ENCODE data around the gene TMEM60. TPM values are rescaled to one million over a fixed set of nuclear protein-coding genes. Genes with fewer than 3 reads are reported as not detected.

TMEM60 gene
- total and polyA plus RNA-seq, 2 donors from 2014 or later, result 11.9 to 32.4 TPM

DNA sequence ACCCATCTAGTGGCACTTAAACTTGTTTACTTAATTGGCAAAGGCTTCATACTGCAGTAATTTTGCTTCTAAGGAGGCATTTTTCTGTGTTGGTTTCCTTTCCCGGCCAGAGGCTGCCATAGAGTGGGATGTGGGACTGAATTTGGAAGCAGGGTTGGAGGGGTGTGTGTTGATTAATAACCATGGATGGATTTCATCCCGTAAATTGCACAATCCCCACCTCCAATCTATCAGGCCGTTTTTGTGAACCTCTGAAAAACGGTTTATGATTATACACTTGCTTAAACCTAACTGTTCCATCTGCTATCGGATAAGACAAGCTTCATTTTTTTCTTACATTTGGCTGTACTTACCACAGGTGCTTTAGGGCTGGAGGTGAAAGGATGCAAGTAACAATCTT, 1.3 kb downstream of the TMEM60 start:
- peaks cover 0 to 16% (median 3%) of the 10 kb centered on the region in 3 donors for H3K4me1 ChIP-seq (ENCODE audit: control insufficient read depth in 2 of 3, insufficient read depth in 2 of 3, low read depth in 1 of 3, low read length in 3 of 3)
- H3K9me3 ChIP-seq (ENCODE audit: control insufficient read depth in 2 of 3, insufficient read depth in 1 of 3, low read length in 3 of 3), result no peaks in the 10 kb centered on the region
- intact Hi-C loops (cut with DNase I), result no loop called here
- DNase-seq (no peak), FAIRE-seq (no peak)
- peak overlapping the region; percentile 87 to 94 (median 94) for H3K9ac ChIP-seq (ENCODE audit: low read length in 3 of 3)
- H3K27me3 ChIP-seq (ENCODE audit: control insufficient read depth, insufficient read depth, low read length), result no peaks in the 10 kb centered on the region
- peaks cover 0 to 2% (median 0%) of the 10 kb centered on the region in 3 donors for H3K36me3 ChIP-seq (ENCODE audit: control insufficient read depth in 2 of 3, insufficient read depth in 3 of 3, low read length in 3 of 3)
- H3K4me3 ChIP-seq (ENCODE audit: low read length in 3 of 3), result peak overlapping the region; percentile 87 to 96 (median 94)
- peak overlapping the region in 1 of 2 donors; percentile 30 for H3K27ac ChIP-seq (ENCODE audit: low read depth in 2 of 2, low read length in 2 of 2)
- TF ChIP-seq, protein P1, sequence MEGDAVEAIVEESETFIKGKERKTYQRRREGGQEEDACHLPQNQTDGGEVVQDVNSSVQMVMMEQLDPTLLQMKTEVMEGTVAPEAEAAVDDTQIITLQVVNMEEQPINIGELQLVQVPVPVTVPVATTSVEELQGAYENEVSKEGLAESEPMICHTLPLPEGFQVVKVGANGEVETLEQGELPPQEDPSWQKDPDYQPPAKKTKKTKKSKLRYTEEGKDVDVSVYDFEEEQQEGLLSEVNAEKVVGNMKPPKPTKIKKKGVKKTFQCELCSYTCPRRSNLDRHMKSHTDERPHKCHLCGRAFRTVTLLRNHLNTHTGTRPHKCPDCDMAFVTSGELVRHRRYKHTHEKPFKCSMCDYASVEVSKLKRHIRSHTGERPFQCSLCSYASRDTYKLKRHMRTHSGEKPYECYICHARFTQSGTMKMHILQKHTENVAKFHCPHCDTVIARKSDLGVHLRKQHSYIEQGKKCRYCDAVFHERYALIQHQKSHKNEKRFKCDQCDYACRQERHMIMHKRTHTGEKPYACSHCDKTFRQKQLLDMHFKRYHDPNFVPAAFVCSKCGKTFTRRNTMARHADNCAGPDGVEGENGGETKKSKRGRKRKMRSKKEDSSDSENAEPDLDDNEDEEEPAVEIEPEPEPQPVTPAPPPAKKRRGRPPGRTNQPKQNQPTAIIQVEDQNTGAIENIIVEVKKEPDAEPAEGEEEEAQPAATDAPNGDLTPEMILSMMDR (IDR thresholded peaks at IDR 0.05; ENCODE audit: borderline replicate concordance, extremely low read depth, insufficient read depth), result no peak

DNA sequence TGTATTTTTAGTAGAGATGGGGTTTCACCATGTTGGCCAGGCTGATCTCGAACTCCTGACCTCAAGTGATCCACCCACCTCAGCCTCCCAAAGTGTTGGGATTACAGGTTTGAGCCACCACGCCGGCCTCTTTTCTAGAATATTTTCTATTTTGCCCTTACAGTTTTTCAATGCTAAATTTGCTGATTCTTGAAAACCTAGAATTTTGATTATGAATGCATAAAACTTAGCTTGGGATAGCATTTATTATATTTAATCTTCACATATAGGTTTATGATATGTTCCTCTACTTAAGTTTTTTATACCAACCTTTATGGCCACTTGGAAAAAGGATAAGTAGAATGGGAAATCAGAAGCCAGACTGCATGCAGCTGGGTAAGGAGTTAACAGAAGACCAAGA, 2.1 kb downstream of the TMEM60 start:
- no peak overlapping the region for H3K27ac ChIP-seq (ENCODE audit: low read depth in 2 of 2, low read length in 2 of 2)
- no peaks in the 10 kb centered on the region for H3K27me3 ChIP-seq (ENCODE audit: control insufficient read depth, insufficient read depth, low read length)
- peaks cover 0 to 16% (median 3%) of the 10 kb centered on the region in 3 donors for H3K4me1 ChIP-seq (ENCODE audit: control insufficient read depth in 2 of 3, insufficient read depth in 2 of 3, low read depth in 1 of 3, low read length in 3 of 3)
- DNase-seq, result no peak
- H3K4me3 ChIP-seq (ENCODE audit: low read length in 3 of 3), result no peak overlapping the region
- H3K9ac ChIP-seq (ENCODE audit: low read length in 3 of 3), result peak overlapping the region in 1 of 3 donors; percentile 5
- intact Hi-C loops (cut with DNase I), result no loop called here
- TF ChIP-seq, protein P1 (IDR thresholded peaks at IDR 0.05; ENCODE audit: borderline replicate concordance, extremely low read depth, insufficient read depth), result no peak
- H3K9me3 ChIP-seq (ENCODE audit: control insufficient read depth in 2 of 3, insufficient read depth in 1 of 3, low read length in 3 of 3), result no peaks in the 10 kb centered on the region
- peaks cover 0 to 2% (median 0%) of the 10 kb centered on the region in 3 donors for H3K36me3 ChIP-seq (ENCODE audit: control insufficient read depth in 2 of 3, insufficient read depth in 3 of 3, low read length in 3 of 3)
- no peak for FAIRE-seq

DNA sequence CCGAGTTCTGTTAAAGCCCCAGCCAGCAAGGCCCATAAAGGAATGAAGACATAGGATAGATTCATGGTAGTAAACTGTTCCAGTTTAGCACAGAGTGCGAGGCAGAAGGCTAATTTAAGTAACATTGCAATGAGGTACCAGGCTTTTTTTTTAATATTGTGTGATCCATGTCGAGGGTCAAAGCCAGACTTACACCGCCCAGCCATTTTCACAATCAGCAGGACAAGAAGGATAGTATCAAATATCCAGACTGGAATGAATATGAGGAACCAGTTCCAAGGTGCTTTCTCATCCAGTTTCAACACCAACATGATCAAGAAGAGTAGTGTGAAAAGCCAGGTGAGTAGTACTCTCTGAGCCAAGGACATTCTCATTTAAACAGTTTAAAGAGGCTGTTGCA, 4.2 kb downstream of the TMEM60 start:
- Histone ChIP-seq H3K36me3 (ENCODE audit: control insufficient read depth in 2 of 3, insufficient read depth in 3 of 3, low read length in 3 of 3) (peaks cover 0 to 2% (median 0%) of the 10 kb centered on the region in 3 donors), H3K27me3 (ENCODE audit: control insufficient read depth, insufficient read depth, low read length) (no peaks in the 10 kb centered on the region), H3K9ac (ENCODE audit: low read length in 3 of 3) (no peak overlapping the region), H3K27ac (ENCODE audit: low read depth in 2 of 2, low read length in 2 of 2) (no peak overlapping the region), H3K4me3 (ENCODE audit: low read length in 3 of 3) (no peak overlapping the region), H3K4me1 (ENCODE audit: control insufficient read depth in 2 of 3, insufficient read depth in 2 of 3, low read depth in 1 of 3, low read length in 3 of 3) (peaks cover 0 to 12% (median 0%) of the 10 kb centered on the region in 3 donors), H3K9me3 (ENCODE audit: control insufficient read depth in 2 of 3, insufficient read depth in 1 of 3, low read length in 3 of 3) (no peaks in the 10 kb centered on the region)
- DNase-seq (peak in 1 of 5 donors; percentile 3), FAIRE-seq (no peak)
- intact Hi-C loops (cut with DNase I), result no loop called here
- TF ChIP-seq, protein P1 (IDR thresholded peaks at IDR 0.05; ENCODE audit: borderline replicate concordance, extremely low read depth, insufficient read depth), result no peak

DNA sequence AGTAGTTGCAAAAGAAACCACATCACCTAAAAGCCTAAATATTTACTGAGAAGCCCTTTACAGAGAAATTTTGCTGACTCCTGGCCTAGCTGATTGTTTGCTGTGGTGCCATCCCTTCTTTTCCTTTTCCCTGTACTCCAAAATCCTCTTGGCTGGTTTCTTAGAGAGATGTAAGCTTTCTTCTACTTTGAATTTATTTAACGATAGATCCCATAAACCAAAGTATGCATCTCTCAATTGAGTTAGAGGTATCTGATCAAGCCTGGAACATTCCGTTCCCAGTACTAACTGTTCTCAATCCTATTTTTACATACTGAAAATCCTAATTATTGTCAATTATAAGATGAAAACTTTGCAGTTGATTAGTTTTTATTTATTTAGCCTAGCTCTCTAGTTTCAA, 6.3 kb downstream of the TMEM60 start:
- intact Hi-C loops (cut with DNase I), result no loop called here
- H3K27me3 ChIP-seq (ENCODE audit: control insufficient read depth, insufficient read depth, low read length), result no peaks in the 10 kb centered on the region
- DNase-seq (no peak), FAIRE-seq (no peak)
- peaks cover 0 to 2% (median 0%) of the 10 kb centered on the region in 3 donors for H3K36me3 ChIP-seq (ENCODE audit: control insufficient read depth in 2 of 3, insufficient read depth in 3 of 3, low read length in 3 of 3)
- H3K9ac ChIP-seq (ENCODE audit: low read length in 3 of 3), result no peak overlapping the region
- no peaks in the 10 kb centered on the region for H3K9me3 ChIP-seq (ENCODE audit: control insufficient read depth in 2 of 3, insufficient read depth in 1 of 3, low read length in 3 of 3)
- peaks cover 0 to 5% (median 0%) of the 10 kb centered on the region in 3 donors for H3K4me1 ChIP-seq (ENCODE audit: control insufficient read depth in 2 of 3, insufficient read depth in 2 of 3, low read depth in 1 of 3, low read length in 3 of 3)
- TF ChIP-seq, protein P1 (IDR thresholded peaks at IDR 0.05; ENCODE audit: borderline replicate concordance, extremely low read depth, insufficient read depth), result no peak
- H3K27ac ChIP-seq (ENCODE audit: low read depth in 2 of 2, low read length in 2 of 2), result no peak overlapping the region
- H3K4me3 ChIP-seq (ENCODE audit: low read length in 3 of 3), result no peak overlapping the region

Measured in kidney (tissue), 14 donors.